Thyroid gland (tissue), 4 donors: ENCODE measurements around the gene TOP3A. TPM values are rescaled to one million over a fixed set of nuclear protein-coding genes. Genes with fewer than 3 reads are reported as not detected.
A peak's percentile ranks its signal among the peaks of the same experiment; 100 is the strongest.

Experiments
- DNase-seq, 2 donors: peaks; one replicate each; pipeline ENCODE4 v3.0.0-alpha.2; 2019
- H3K27ac ChIP-seq, 3 donors: fragments of 200-600 bp; sonication (generic); 1 replicate in 2 of 3; 2 replicates in 1 of 3; pipeline ENCODE4 v1.5.1; 2016 to 2019; ENCODE audit warnings: mild to moderate bottlenecking in 1 of 3, moderate library complexity in 1 of 3
- H3K27me3 ChIP-seq: fragments of 200-600 bp; sonication (generic); one replicate; pipeline ENCODE4 v1.5.1; 2019
- H3K36me3 ChIP-seq, 2 donors: fragments of 200-600 bp; sonication (generic); one replicate each; pipeline ENCODE4 v1.5.1; 2016 to 2019
- H3K4me1 ChIP-seq, 2 donors: fragments of 200-600 bp; sonication (generic); one replicate each; pipeline ENCODE4 v1.5.1; 2017 to 2019
- H3K4me3 ChIP-seq, 3 donors: fragments of 200-600 bp; sonication (generic); replicated peaks in 1 of 3; 1 replicate in 2 of 3; 2 replicates in 1 of 3; pipeline ENCODE4 v1.5.1; 2016; ENCODE audit warnings: mild to moderate bottlenecking in 1 of 3
- H3K9me3 ChIP-seq: fragments of 200-600 bp; sonication (generic); one replicate; pipeline ENCODE4 v1.5.1; 2017
- CTCF ChIP-seq, 6 experiments: fragments of 200-600 bp in 3 of 6; fragments of 450-650 bp in 3 of 6; sonication (generic) in 3 of 6; IDR thresholded peaks; one replicate each; pipeline ENCODE4 v1.5.1; 2016 to 2019; ENCODE audit warnings: antibody characterized with exemption in 6 of 6, mild to moderate bottlenecking in 2 of 6, inconsistent platforms in 1 of 6, moderate library complexity in 1 of 6
- POLR2A ChIP-seq, 2 donors: fragments of 450-650 bp; IDR thresholded peaks; one replicate each; pipeline ENCODE4 v1.6.1; 2017; ENCODE audit warnings: antibody characterized with exemption in 2 of 2, mild to moderate bottlenecking in 2 of 2, moderate library complexity in 1 of 2
- WGBS, 2 donors: methylation state at CpG; one replicate each; pipeline ENCODE4 v1.1.5; 2017; 5-methylcytosine and 5-hydroxymethylcytosine counted together
- intact Hi-C: fragments of 100-400 bp; cut with DNase I; formaldehyde crosslinking; loops from one replicate; pipeline ENCODE4 v1.15.1; 2023
- total RNA-seq, 4 donors: library from RNA; depleted of rRNA; stranded (reverse); fragments of >200 nt; gene quantifications; one replicate each; pipeline ENCODE4 v1.2.3, GENCODE V29; 2016

Gene TOP3A
- total RNA-seq, 4 donors from 2014 or later = 31.3 to 34.5 (median 32.5) TPM

- H3K4me1 ChIP-seq = peaks cover 37 to 45% of the 10 kb centered on the region in 2 donors
- H3K4me3 ChIP-seq = peak overlapping the region in 1 of 3 donors; percentile 67
- H3K9me3 ChIP-seq = no peaks in the 10 kb centered on the region
- H3K36me3 ChIP-seq = peaks cover 27% of the 10 kb centered on the region in 2 donors
- intact Hi-C loops = no loop called here
- 79 to 86% methylated on average over 2 to 3 of the region's 3 CpGs for WGBS, 2 donors
- TF ChIP-seq CTCF (IDR thresholded peaks at IDR 0.05) (no peak), POLR2A (IDR thresholded peaks at IDR 0.05) (no peak)
- H3K27ac ChIP-seq = peak overlapping the region; percentile 92 to 99 (median 96)
- DNase-seq = no peak
- H3K27me3 ChIP-seq = no peaks in the 10 kb centered on the region
Measured at GRCh38 chr17:18261659-18262058, 53.1 kb downstream of the TOP3A start.

- no peaks in the 10 kb centered on the region for H3K9me3 ChIP-seq
- TF ChIP-seq POLR2A (IDR thresholded peaks at IDR 0.05) (peak in 1 of 2 donors; percentile 62), CTCF (IDR thresholded peaks at IDR 0.05) (no peak)
- H3K27ac ChIP-seq = peak overlapping the region; percentile 92 to 99 (median 96)
- DNase-seq = peak; percentile 98
- H3K36me3 ChIP-seq = peaks cover 28 to 29% of the 10 kb centered on the region in 2 donors
- peaks cover 38 to 50% of the 10 kb centered on the region in 2 donors for H3K4me1 ChIP-seq
- H3K4me3 ChIP-seq = peak overlapping the region; percentile 44 to 89 (median 67)
- intact Hi-C loops = no loop called here
- H3K27me3 ChIP-seq = no peaks in the 10 kb centered on the region
- whole genome bisulfite sequencing, 2 donors = 4 to 6% methylated on average over 9 to 11 of the region's 16 CpGs
Measured at GRCh38 chr17:18261146-18261515, 53.7 kb downstream of the TOP3A start.

- H3K27me3 ChIP-seq = no peaks in the 10 kb centered on the region
- intact Hi-C loops = no loop called here
- peak within 1 kb of the TSS; percentile 44 to 89 (median 67) for H3K4me3 ChIP-seq
- no peaks in the 10 kb centered on the region for H3K9me3 ChIP-seq
- H3K27ac ChIP-seq = peak within 1 kb of the TSS; percentile 92 to 99 (median 96)
- peaks cover 38 to 50% of the 10 kb centered on the region in 2 donors for H3K4me1 ChIP-seq
- DNase-seq = peak; percentile 98
- H3K36me3 ChIP-seq = peaks cover 31 to 32% of the 10 kb centered on the region in 2 donors
- 1% methylated on average over 31 of the region's 72 CpGs; no CpG with 5 or more reads in 1 of the 2 donors for whole genome bisulfite sequencing, 2 donors
- peak in 1 of 6 experiments; percentile 13 for TF ChIP-seq CTCF (IDR thresholded peaks at IDR 0.05)
- TF ChIP-seq POLR2A (IDR thresholded peaks at IDR 0.05) = peak in 1 of 2 donors; percentile 81
Measured at GRCh38 chr17:18260332-18261145, 54.3 kb downstream of the TOP3A start, which contains the start of gene MIEF2. Gene MIEF2, plus strand, starts transcription at chr17:18260662. Its CDS starts 2,059 bp downstream, at chr17:18262721.

GRCh38 chr17:18259621-18260331, 55.0 kb downstream of the TOP3A start:
- Histone ChIP-seq H3K36me3 (peaks cover 24 to 32% of the 10 kb centered on the region in 2 donors), H3K4me3 (peak overlapping the region in 1 of 3 donors; percentile 67), H3K27me3 (no peaks in the 10 kb centered on the region), H3K9me3 (no peaks in the 10 kb centered on the region), H3K4me1 (peaks cover 38 to 50% of the 10 kb centered on the region in 2 donors), H3K27ac (peak overlapping the region; percentile 43 to 96 (median 92))
- DNase-seq = no peak
- WGBS, 2 donors = 75% methylated on average over 21 of the region's 22 CpGs
- TF ChIP-seq CTCF (IDR thresholded peaks at IDR 0.05) = no peak
- intact Hi-C loops = loop anchor here (5.0 kb wide), 1 partner anchor 58 kb away; the partner anchor contains the start of gene SMCR8
